Cardiac muscle cell (in vitro differentiated cells and primary cell): ENCODE data around the gene PTPRB. TPM values are rescaled to one million over a fixed set of nuclear protein-coding genes. Genes with fewer than 3 reads are reported as not detected.

Source experiments
- DNase-seq, 2 donors: peaks; one replicate each; pipeline versions ENCODE4 v3.0.0 to v3.0.0-alpha.2; 2010 to 2017; ENCODE audit warnings: low read depth in 1 of 2, low spot score in 1 of 2
- H3K27ac ChIP-seq: fragments of 200-600 bp; sonication (generic); 2 replicates; pipeline ENCODE4 v1.5.1; 2016
- H3K27me3 ChIP-seq: fragments of 200-600 bp; sonication (generic); 2 replicates; pipeline ENCODE4 v1.6.0; 2016; ENCODE audit warnings: control low read depth
- H3K36me3 ChIP-seq: fragments of 200-600 bp; sonication (generic); 2 replicates; pipeline ENCODE4 v1.5.1; 2016; ENCODE audit warnings: control low read depth
- H3K4me1 ChIP-seq: fragments of 200-600 bp; sonication (generic); 2 replicates; pipeline ENCODE4 v1.8.1; 2017; ENCODE audit warnings: low read depth, mild to moderate bottlenecking, mixed run types
- H3K4me3 ChIP-seq: fragments of 200-600 bp; sonication (generic); 2 replicates; pipeline ENCODE4 v1.5.1; 2016; ENCODE audit warnings: mild to moderate bottlenecking
- H3K9me3 ChIP-seq: fragments of 200-600 bp; sonication (generic); 2 replicates; pipeline ENCODE4 v1.5.1; 2017; ENCODE audit warnings: low read depth, mild to moderate bottlenecking, control low read depth
- CTCF ChIP-seq: IDR thresholded peaks from 2 replicates; pipeline ENCODE4 v1.5.1; 2012; ENCODE audit warnings: low read depth, mild to moderate bottlenecking, low read length
- polyA plus RNA-seq: library from polyadenylated mRNA; unstranded; fragments of >200 nt; fragmentation: Nextera tagmentation; extraction: Ambion mirVana; gene quantifications from 2 replicates; pipeline ENCODE4 v1.2.1, GENCODE V29; 2016
- total RNA-seq: library from RNA; depleted of rRNA; stranded (reverse); fragments of >200 nt; gene quantifications from 2 replicates; pipeline ENCODE4 v1.2.3, GENCODE V29; 2016

The PTPRB gene
- total and polyA plus RNA-seq, 2 experiments from 2014 or later: 0.21 to 0.31 TPM

- Histone ChIP-seq H3K4me3 (no peak overlapping the region), H3K4me1 (no peaks in the 10 kb centered on the region), H3K27ac (no peak overlapping the region), H3K36me3 (no peaks in the 10 kb centered on the region), H3K9me3 (no peaks in the 10 kb centered on the region), H3K27me3 (no peaks in the 10 kb centered on the region)
- no peak for TF ChIP-seq CTCF
- no peak for DNase-seq
These were observed 54.0 kb downstream of the PTPRB start for GRCh38 chr12:70583251-70583650.

GRCh38 chr12:70581208-70581607, 56.0 kb downstream of the PTPRB start:
- H3K36me3 ChIP-seq: no peaks in the 10 kb centered on the region
- DNase-seq: no peak
- no peaks in the 10 kb centered on the region for H3K4me1 ChIP-seq
- H3K9me3 ChIP-seq: no peaks in the 10 kb centered on the region
- no peak for TF ChIP-seq CTCF
- H3K4me3 ChIP-seq: no peak overlapping the region
- no peaks in the 10 kb centered on the region for H3K27me3 ChIP-seq
- no peak overlapping the region for H3K27ac ChIP-seq

GRCh38 chr12:70577283-70577634, 60.0 kb downstream of the PTPRB start:
- no peak for TF ChIP-seq CTCF
- H3K9me3 ChIP-seq: no peaks in the 10 kb centered on the region
- no peaks in the 10 kb centered on the region for H3K36me3 ChIP-seq
- H3K4me3 ChIP-seq: no peak overlapping the region
- H3K4me1 ChIP-seq: no peaks in the 10 kb centered on the region
- no peak for DNase-seq
- H3K27me3 ChIP-seq: no peaks in the 10 kb centered on the region
- H3K27ac ChIP-seq: no peak overlapping the region

GRCh38 chr12:70576341-70577282, 60.6 kb downstream of the PTPRB start:
- H3K36me3 ChIP-seq: no peaks in the 10 kb centered on the region
- no peak overlapping the region for H3K4me3 ChIP-seq
- no peaks in the 10 kb centered on the region for H3K9me3 ChIP-seq
- no peaks in the 10 kb centered on the region for H3K4me1 ChIP-seq
- peak; percentile 78 to 90 for DNase-seq
- no peak overlapping the region for H3K27ac ChIP-seq
- H3K27me3 ChIP-seq: no peaks in the 10 kb centered on the region
- TF ChIP-seq CTCF: peak; percentile 70

GRCh38 chr12:70571705-70572268, 65.4 kb downstream of the PTPRB start:
- H3K27ac ChIP-seq: no peak overlapping the region
- no peak for TF ChIP-seq CTCF
- DNase-seq: no peak

More at GRCh38 chr12:70571705-70572268, 65.4 kb downstream of the PTPRB start:
- H3K36me3 ChIP-seq: no peaks in the 10 kb centered on the region
- H3K4me1 ChIP-seq: no peaks in the 10 kb centered on the region
- no peaks in the 10 kb centered on the region for H3K27me3 ChIP-seq
- H3K9me3 ChIP-seq: no peaks in the 10 kb centered on the region
- no peak overlapping the region for H3K4me3 ChIP-seq
